Panc1 (cell line): ENCODE data around the gene NCBP2L.

Source experiments
- POLR2AphosphoS5 ChIP-seq: IDR thresholded peaks from 2 replicates; pipeline ENCODE4 v1.6.1; 2012; ENCODE audit warnings: mild to moderate bottlenecking, low read depth, low read length, moderate library complexity
- REST ChIP-seq, 2 experiments: IDR thresholded peaks; 2 replicates each; pipeline ENCODE4 v1.6.1; 2011 to 2012; ENCODE audit warnings: low read depth in 2 of 2, control low read depth in 1 of 2, low read length in 1 of 2, mild to moderate bottlenecking in 1 of 2, moderate library complexity in 1 of 2; ENCODE audit not compliant: insufficient read depth in 1 of 2
- SIN3A ChIP-seq: IDR thresholded peaks from 2 replicates; pipeline ENCODE4 v1.6.1; 2012; ENCODE audit warnings: low read depth, mild to moderate bottlenecking, low read length, moderate library complexity, borderline replicate concordance; ENCODE audit not compliant: insufficient read depth
- TCF7L2 ChIP-seq: IDR thresholded peaks from 2 replicates; pipeline ENCODE4 v1.6.1; 2011; ENCODE audit warnings: mild to moderate bottlenecking, low read depth, low read length, inconsistent platforms
- TF ChIP-seq, protein P1 (sequence below): fragments of 450-650 bp; IDR thresholded peaks from 2 replicates; pipeline ENCODE4 v1.5.1; 2017; ENCODE audit warnings: mild to moderate bottlenecking

DNA sequence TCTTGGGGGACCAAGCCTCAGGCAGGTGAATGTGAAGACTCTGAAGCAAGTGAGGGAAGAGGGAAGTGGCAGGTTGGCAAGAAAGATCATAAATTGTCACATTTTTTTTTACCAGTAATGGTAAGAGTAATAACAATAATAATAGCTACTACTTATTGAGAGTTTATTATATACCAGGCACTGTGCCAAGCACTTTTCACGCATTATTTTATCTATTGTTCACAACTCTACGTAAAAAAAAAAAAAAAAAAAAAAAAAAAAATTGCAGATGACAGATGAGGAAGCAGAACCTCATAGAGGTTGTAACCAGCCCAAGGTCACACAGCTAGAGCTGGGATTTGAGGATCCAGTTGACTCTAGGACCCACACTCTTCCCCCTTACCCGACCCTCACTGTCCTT, 42.9 kb upstream of the NCBP2L start:
- TF ChIP-seq, protein P1, sequence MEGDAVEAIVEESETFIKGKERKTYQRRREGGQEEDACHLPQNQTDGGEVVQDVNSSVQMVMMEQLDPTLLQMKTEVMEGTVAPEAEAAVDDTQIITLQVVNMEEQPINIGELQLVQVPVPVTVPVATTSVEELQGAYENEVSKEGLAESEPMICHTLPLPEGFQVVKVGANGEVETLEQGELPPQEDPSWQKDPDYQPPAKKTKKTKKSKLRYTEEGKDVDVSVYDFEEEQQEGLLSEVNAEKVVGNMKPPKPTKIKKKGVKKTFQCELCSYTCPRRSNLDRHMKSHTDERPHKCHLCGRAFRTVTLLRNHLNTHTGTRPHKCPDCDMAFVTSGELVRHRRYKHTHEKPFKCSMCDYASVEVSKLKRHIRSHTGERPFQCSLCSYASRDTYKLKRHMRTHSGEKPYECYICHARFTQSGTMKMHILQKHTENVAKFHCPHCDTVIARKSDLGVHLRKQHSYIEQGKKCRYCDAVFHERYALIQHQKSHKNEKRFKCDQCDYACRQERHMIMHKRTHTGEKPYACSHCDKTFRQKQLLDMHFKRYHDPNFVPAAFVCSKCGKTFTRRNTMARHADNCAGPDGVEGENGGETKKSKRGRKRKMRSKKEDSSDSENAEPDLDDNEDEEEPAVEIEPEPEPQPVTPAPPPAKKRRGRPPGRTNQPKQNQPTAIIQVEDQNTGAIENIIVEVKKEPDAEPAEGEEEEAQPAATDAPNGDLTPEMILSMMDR, result no peak
- TF ChIP-seq REST (IDR thresholded peaks at IDR 0.05; ENCODE audit: insufficient read depth in 1 of 2, low read depth in 2 of 2, low read length in 1 of 2) (no peak), POLR2AphosphoS5 (no peak), SIN3A (no peak), TCF7L2 (no peak)
